Activated gamma-delta T cell treated with Interleukin-2 at 50 U/mL for 16 hours (primary cell): ENCODE results near the gene LST1.

Experiments used
- DNase-seq: peaks from one replicate; pipeline ENCODE4 v3.0.0-alpha.2; 2020

Gene LST1

GRCh38 chr6:31586008-31586407 lies at the start of gene LST1:
Gene LST1, plus strand, starts transcription at chr6:31586277. Its CDS starts 1,023 bp downstream, at chr6:31587300.
- no peak for DNase-seq

GRCh38 chr6:31538805-31539400 lies 47.2 kb upstream of the LST1 start:
- DNase-seq = no peak

GRCh38 chr6:31540640-31541039 lies 45.4 kb upstream of the LST1 start:
- no peak for DNase-seq

- peak; percentile 72 for DNase-seq
Observed at GRCh38 chr6:31541059-31541657, 44.9 kb upstream of the LST1 start.

- peak; percentile 94 for DNase-seq
Observed at GRCh38 chr6:31541658-31542521, 44.2 kb upstream of the LST1 start, which contains the start of gene DDX39B. Gene DDX39B, minus strand, starts transcription at chr6:31542003. Its CDS starts 1,471 bp downstream, at chr6:31540532.

GRCh38 chr6:31543639-31544038 lies 42.4 kb upstream of the LST1 start:
- DNase-seq = no peak

- no peak for DNase-seq
Observed at GRCh38 chr6:31544676-31545075, 41.4 kb upstream of the LST1 start.

- DNase-seq = no peak
Observed at GRCh38 chr6:31545291-31545690, 40.8 kb upstream of the LST1 start.

- DNase-seq = peak; percentile 79
Observed at GRCh38 chr6:31546339-31546957, 39.6 kb upstream of the LST1 start, which contains the start of gene ATP6V1G2. Gene ATP6V1G2, minus strand, starts transcription at chr6:31546608. Its CDS starts 49 bp downstream, at chr6:31546559.

- peak; percentile 87 for DNase-seq
Observed at GRCh38 chr6:31546958-31547726, 38.9 kb upstream of the LST1 start, which contains the start of gene NFKBIL1. Gene NFKBIL1, plus strand, starts transcription at chr6:31547608. Its CDS starts 87 bp downstream, at chr6:31547695.

GRCh38 chr6:31547727-31548543 lies 38.1 kb upstream of the LST1 start:
- no peak for DNase-seq

GRCh38 chr6:31548544-31548873 lies 37.6 kb upstream of the LST1 start:
- no peak for DNase-seq

GRCh38 chr6:31551371-31551770 lies 34.7 kb upstream of the LST1 start:
- peak; percentile 65 for DNase-seq

- no peak for DNase-seq
Observed at GRCh38 chr6:31556307-31556706, 29.8 kb upstream of the LST1 start.

- DNase-seq = no peak
Observed at GRCh38 chr6:31557443-31558317, 28.4 kb upstream of the LST1 start.

- DNase-seq = no peak
Observed at GRCh38 chr6:31558318-31558625, 27.8 kb upstream of the LST1 start.

- DNase-seq = peak; percentile 67
Observed at GRCh38 chr6:31558631-31559500, 27.2 kb upstream of the LST1 start.

- DNase-seq = no peak
Observed at GRCh38 chr6:31559606-31559957, 26.5 kb upstream of the LST1 start.

- peak; percentile 60 for DNase-seq
Observed at GRCh38 chr6:31559958-31560696, 25.9 kb upstream of the LST1 start.
